Ishikawa (cell line): ENCODE results near the gene LRRC8C.

ENCODE experiments used
- CEBPB ChIP-seq: IDR thresholded peaks from 2 replicates; pipeline ENCODE4 v1.6.1; 2012
- CREB1 ChIP-seq: IDR thresholded peaks from 2 replicates; pipeline ENCODE4 v1.6.1; 2012; ENCODE audit warnings: low read depth
- EGR1 ChIP-seq: IDR thresholded peaks from 2 replicates; pipeline ENCODE4 v1.6.1; 2012
- EP300 ChIP-seq: IDR thresholded peaks from 2 replicates; pipeline ENCODE4 v1.6.1; 2012; ENCODE audit warnings: borderline replicate concordance
- FOXM1 ChIP-seq: IDR thresholded peaks from 2 replicates; pipeline ENCODE4 v1.6.1; 2012; ENCODE audit warnings: low read depth, borderline replicate concordance
- NFIC ChIP-seq: IDR thresholded peaks from 2 replicates; pipeline ENCODE4 v1.6.1; 2012
- RAD21 ChIP-seq: IDR thresholded peaks from 2 replicates; pipeline ENCODE4 v1.6.1; 2012; ENCODE audit warnings: low read depth
- TAF1 ChIP-seq: IDR thresholded peaks from 2 replicates; pipeline ENCODE4 v1.6.1; 2012; ENCODE audit warnings: low read depth, mild to moderate bottlenecking
- TCF12 ChIP-seq: IDR thresholded peaks from 2 replicates; pipeline ENCODE4 v1.6.1; 2012; ENCODE audit warnings: low read depth
- TEAD4 ChIP-seq: IDR thresholded peaks from 2 replicates; pipeline ENCODE4 v1.6.1; 2012
- YY1 ChIP-seq: IDR thresholded peaks from 2 replicates; pipeline ENCODE4 v1.6.1; 2012; ENCODE audit warnings: low read depth
- ZBTB7A ChIP-seq: IDR thresholded peaks from 2 replicates; pipeline ENCODE4 v1.6.1; 2012; ENCODE audit warnings: low read depth
- TF ChIP-seq, protein P1 (sequence below): IDR thresholded peaks from 2 replicates; pipeline ENCODE4 v1.6.1; 2012
- TF ChIP-seq, protein P2 (sequence below): IDR thresholded peaks from 2 replicates; pipeline ENCODE4 v1.6.1; 2012
- TF ChIP-seq, protein P3 (sequence below): IDR thresholded peaks from 2 replicates; pipeline ENCODE4 v1.6.1; 2012; ENCODE audit warnings: low read depth, mild to moderate bottlenecking

LRRC8C gene

DNA sequence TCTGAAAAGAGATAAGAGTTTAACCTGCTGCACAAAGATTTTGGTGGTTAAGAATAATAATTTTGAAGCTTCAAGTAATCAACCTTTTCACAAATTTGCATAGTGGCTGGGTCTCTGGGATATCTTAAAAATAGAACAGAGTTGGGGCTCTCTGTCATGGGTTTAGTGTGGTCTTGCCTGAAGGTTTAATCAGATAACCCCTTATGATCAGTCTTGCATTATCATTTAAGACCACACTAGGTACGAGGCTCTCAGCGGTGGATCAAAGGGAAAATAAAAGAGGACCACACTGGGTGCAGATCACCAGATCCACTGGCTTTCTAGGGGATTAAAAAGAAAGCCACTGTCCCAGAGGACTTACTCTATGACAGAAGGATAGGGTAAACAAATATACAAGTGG, 19.5 kb downstream of the LRRC8C start:
- TF ChIP-seq TAF1 (no peak), YY1 (no peak), CREB1 (no peak), ZBTB7A (no peak), EGR1 (no peak), EP300 (no peak), TEAD4 (no peak), FOXM1 (no peak), NFIC (no peak), RAD21 (no peak), CEBPB (no peak), TCF12 (no peak)
- TF ChIP-seq, protein P1, sequence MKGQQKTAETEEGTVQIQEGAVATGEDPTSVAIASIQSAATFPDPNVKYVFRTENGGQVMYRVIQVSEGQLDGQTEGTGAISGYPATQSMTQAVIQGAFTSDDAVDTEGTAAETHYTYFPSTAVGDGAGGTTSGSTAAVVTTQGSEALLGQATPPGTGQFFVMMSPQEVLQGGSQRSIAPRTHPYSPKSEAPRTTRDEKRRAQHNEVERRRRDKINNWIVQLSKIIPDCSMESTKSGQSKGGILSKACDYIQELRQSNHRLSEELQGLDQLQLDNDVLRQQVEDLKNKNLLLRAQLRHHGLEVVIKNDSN, result no peak
- TF ChIP-seq, protein P2, sequence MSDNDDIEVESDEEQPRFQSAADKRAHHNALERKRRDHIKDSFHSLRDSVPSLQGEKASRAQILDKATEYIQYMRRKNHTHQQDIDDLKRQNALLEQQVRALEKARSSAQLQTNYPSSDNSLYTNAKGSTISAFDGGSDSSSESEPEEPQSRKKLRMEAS, result no peak
- TF ChIP-seq, protein P3, sequence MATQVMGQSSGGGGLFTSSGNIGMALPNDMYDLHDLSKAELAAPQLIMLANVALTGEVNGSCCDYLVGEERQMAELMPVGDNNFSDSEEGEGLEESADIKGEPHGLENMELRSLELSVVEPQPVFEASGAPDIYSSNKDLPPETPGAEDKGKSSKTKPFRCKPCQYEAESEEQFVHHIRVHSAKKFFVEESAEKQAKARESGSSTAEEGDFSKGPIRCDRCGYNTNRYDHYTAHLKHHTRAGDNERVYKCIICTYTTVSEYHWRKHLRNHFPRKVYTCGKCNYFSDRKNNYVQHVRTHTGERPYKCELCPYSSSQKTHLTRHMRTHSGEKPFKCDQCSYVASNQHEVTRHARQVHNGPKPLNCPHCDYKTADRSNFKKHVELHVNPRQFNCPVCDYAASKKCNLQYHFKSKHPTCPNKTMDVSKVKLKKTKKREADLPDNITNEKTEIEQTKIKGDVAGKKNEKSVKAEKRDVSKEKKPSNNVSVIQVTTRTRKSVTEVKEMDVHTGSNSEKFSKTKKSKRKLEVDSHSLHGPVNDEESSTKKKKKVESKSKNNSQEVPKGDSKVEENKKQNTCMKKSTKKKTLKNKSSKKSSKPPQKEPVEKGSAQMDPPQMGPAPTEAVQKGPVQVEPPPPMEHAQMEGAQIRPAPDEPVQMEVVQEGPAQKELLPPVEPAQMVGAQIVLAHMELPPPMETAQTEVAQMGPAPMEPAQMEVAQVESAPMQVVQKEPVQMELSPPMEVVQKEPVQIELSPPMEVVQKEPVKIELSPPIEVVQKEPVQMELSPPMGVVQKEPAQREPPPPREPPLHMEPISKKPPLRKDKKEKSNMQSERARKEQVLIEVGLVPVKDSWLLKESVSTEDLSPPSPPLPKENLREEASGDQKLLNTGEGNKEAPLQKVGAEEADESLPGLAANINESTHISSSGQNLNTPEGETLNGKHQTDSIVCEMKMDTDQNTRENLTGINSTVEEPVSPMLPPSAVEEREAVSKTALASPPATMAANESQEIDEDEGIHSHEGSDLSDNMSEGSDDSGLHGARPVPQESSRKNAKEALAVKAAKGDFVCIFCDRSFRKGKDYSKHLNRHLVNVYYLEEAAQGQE, result no peak

DNA sequence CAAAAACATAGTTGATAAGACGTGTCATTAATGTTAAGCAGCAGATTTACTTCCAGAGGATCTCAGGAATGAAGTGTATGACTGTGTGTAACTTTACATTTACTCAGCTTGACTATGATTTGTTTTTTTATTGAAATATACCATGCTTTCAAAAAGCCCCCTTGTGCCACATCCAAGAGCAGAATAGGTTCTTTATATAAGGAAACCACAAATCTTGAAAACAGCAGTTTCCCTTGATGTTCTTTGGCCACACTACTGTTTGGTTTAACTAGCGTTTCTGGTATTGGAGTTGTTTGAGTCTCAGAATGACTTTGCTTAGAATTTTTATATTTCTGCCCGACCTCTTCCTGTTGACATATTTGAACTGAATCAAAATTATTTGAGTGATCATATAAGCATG, 25.0 kb downstream of the LRRC8C start:
- TF ChIP-seq, protein P1, result no peak
- TF ChIP-seq, protein P2, result no peak
- TF ChIP-seq, protein P3, result no peak
- TF ChIP-seq ZBTB7A, result no peak

DNA sequence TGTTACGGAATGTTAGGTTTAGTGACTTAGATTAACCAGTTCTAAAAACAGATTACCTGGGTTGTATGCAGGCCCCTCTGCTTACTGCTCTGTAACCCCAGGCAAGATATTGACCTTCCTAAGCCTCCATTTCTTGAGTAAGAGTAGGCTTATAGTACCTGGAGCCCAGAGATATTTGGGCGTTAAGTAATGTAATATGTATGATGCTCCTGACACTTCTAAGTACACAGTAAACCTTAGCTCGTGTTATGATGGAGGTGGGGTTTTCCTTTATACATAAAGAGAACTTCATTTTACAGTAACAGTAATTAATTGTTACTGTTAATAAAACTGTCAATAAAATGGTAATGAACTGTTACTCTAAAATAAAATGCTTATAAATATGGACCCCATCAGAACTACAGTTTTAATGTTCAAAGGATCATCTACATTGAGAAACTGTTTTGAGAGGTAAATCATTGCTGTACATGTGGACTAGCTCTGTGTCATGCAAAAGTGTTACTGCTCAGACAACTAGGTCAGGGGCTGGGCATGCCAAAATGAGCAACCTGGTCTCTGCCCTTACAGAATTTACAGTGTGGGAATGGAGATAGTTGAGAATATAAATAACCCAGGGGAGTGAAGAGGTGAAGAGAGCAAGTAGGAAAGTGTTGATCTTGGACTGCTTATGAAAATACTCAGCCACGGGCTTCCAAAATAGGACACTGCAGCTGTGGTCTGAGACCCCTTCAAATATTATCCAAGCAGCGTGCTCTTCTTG, 26.6 kb downstream of the LRRC8C start:
- no peak for TF ChIP-seq CEBPB

DNA sequence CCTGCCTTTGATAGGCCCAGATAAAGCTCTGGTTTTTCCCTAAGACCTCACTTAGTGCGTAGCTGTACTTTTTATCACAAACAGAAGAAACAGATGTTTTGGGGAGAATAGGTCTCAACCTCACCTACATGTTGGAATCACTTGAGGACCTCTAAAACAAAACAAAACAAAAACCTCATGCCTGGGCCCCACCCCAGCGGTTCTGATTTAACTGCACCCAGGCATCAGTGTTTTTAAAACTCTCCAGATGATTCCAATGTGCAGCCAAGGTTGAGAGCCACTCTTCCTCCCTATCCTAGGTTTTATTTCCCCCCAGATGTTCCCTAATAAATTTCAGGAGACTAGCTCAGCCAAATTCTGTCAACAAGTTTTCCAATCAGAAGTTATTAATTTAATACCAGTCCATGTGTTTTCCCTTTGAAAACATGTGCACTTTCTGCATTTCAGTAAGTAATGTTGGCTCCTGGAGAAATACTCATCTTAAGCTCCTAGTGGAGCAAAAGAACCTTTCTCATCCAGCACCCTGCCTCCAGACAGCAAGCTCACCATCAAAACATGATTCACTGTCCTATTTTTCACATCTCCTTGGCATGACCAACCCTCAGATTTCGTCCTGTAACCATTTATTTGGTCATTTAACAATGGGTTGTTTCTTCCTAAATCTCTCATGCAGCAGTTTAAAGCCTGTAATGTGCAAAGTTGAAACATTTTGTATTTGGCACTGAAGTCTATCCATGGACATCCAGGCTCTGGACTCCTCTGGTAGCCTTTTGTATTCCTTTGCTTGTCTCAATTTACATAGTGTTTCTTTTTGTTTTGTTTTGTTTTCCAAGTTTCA, 27.5 kb downstream of the LRRC8C start:
- no peak for TF ChIP-seq NFIC

DNA sequence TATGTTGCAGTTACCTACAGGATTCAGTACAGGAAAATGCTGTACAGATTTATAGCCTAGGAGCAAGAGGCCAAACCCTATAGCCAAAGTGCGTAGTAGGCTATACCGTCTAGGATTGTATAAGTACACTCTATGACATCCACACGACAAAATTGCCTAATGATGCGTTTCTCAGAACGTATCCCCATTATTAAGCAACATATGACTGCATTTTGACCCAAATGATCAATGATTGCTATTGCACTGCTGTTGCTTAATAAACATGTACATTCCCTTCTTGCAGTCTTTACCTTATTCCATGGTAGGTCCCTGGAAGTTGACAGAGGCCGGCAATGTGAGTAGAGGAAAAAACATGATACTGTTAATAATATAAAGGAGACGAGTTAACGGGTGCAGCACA, 33.0 kb downstream of the LRRC8C start:
- TF ChIP-seq TAF1 (no peak), NFIC (no peak), RAD21 (no peak), FOXM1 (no peak), CEBPB (no peak), YY1 (no peak), TEAD4 (no peak), EP300 (no peak), EGR1 (no peak), CREB1 (no peak)
- TF ChIP-seq, protein P2, result no peak
- TF ChIP-seq, protein P1, result no peak
- TF ChIP-seq, protein P3, result no peak
